Left ventricle myocardium inferior (tissue), 1 donor: ENCODE data around the gene ENDOU. TPM values are rescaled to one million over a fixed set of nuclear protein-coding genes. Genes with fewer than 3 reads are reported as not detected.

ENCODE experiments used
- DNase-seq: peaks from one replicate; pipeline ENCODE4 v3.0.0-alpha.2; 2020
- H3K27ac ChIP-seq: fragments of 200-600 bp; replicated peaks from 2 replicates; pipeline ENCODE4 v1.8.0; 2021
- H3K27me3 ChIP-seq: fragments of 200-600 bp; 2 replicates; pipeline ENCODE4 v1.8.0; 2021; ENCODE audit warnings: low read depth
- H3K36me3 ChIP-seq: fragments of 200-600 bp; 2 replicates; pipeline ENCODE4 v1.8.0; 2021
- H3K4me1 ChIP-seq: fragments of 200-600 bp; 2 replicates; pipeline ENCODE4 v1.8.0; 2021
- H3K4me3 ChIP-seq: fragments of 200-600 bp; 2 replicates; pipeline ENCODE4 v1.8.0; 2021; ENCODE audit warnings: mild to moderate bottlenecking, moderate library complexity
- H3K9me3 ChIP-seq: fragments of 200-600 bp; replicated peaks from 2 replicates; pipeline ENCODE4 v1.8.0; 2021
- intact Hi-C: fragments of 100-400 bp; cut with micrococcal nuclease; formaldehyde crosslinking; loops from one replicate; pipeline ENCODE4 v1.11.0; 2022
- total RNA-seq: library from RNA; stranded (reverse); fragmentation: NEBNext Ultra II Directional; extraction: Animal tissue kit (Norgen Biotek cat#: 25700); gene quantifications from one replicate; pipeline ENCODE4 v1.2.1, GENCODE V29; 2021
- TF ChIP-seq, protein P1 (sequence below): fragments of 200-600 bp; IDR thresholded peaks from 2 replicates; pipeline ENCODE4 v1.8.0; 2021; ENCODE audit warnings: antibody characterized with exemption, mild to moderate bottlenecking, borderline replicate concordance
- donor health status: DM: no; HTN: yes; CAD: no; lungs with severe emphysema.

ENDOU gene
- total RNA-seq, 1 donor from 2014 or later, result 0.49 TPM

DNA sequence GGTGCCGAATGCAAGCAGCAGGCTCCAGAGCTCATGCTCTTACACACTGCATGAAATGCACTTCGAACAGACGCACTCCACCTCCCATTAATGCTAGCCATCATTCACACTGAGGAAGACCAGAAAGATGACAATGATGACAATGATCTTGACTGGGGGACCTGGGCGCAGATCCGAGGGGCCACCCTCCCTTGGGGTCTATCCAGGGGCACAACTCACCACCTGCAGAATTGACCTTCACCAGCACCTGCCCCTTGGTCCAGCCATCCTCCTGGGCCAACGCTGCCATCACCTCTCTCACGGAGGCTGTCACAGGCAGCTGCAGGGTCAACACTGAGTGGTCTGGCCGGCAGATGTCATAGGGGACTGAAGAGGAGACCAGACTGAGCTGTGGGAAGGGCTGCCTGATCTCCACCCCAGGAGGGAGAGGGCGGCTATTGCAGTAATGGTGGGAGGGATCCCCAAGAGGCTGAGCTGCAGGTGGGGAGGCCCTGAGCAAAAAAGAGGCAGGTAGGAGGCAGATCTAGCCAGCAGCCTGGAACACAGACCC lies 18.1 kb upstream of the ENDOU start:
- DNase-seq, result no peak
- H3K4me3 ChIP-seq, result no peak overlapping the region
- intact Hi-C loops, result no loop called here
- peaks cover 59% of the 10 kb centered on the region for H3K4me1 ChIP-seq
- H3K27me3 ChIP-seq, result no peaks in the 10 kb centered on the region
- H3K36me3 ChIP-seq, result peaks cover 23% of the 10 kb centered on the region
- H3K27ac ChIP-seq, result no peak overlapping the region
- TF ChIP-seq, protein P1, sequence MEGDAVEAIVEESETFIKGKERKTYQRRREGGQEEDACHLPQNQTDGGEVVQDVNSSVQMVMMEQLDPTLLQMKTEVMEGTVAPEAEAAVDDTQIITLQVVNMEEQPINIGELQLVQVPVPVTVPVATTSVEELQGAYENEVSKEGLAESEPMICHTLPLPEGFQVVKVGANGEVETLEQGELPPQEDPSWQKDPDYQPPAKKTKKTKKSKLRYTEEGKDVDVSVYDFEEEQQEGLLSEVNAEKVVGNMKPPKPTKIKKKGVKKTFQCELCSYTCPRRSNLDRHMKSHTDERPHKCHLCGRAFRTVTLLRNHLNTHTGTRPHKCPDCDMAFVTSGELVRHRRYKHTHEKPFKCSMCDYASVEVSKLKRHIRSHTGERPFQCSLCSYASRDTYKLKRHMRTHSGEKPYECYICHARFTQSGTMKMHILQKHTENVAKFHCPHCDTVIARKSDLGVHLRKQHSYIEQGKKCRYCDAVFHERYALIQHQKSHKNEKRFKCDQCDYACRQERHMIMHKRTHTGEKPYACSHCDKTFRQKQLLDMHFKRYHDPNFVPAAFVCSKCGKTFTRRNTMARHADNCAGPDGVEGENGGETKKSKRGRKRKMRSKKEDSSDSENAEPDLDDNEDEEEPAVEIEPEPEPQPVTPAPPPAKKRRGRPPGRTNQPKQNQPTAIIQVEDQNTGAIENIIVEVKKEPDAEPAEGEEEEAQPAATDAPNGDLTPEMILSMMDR, result no peak
- no peaks in the 10 kb centered on the region for H3K9me3 ChIP-seq

DNA sequence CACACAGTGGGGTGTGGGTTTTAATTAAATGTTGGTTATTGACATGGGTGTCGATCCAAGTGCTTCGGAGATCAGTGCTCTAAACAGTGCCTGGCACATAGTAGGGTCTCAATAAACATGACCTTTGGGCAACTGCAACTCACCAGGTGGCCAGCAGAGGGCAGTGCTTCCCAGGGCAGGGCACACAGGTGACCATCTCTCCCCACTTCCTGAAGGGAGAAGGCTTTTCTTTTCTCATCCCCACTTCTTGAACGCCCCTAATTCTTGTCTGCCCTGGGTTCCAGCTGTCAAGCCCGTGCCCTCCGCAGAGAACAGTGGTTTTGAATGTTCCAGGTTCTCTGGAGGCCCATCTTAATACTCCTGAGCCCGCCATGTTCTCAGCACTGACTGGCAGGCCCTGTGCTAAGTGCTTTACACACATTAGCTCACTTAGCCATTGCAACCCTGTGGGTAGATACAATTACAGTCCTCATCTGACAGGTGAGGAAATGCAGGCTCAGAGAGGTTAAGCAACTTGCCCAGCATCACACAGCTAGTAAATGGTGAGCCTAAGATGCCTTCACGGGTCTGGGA lies 17.0 kb upstream of the ENDOU start:
- H3K27ac ChIP-seq, result no peak overlapping the region
- no peaks in the 10 kb centered on the region for H3K9me3 ChIP-seq
- H3K4me1 ChIP-seq, result peaks cover 69% of the 10 kb centered on the region
- peak; percentile 51 for DNase-seq
- no peak overlapping the region for H3K4me3 ChIP-seq
- TF ChIP-seq, protein P1, result peak; percentile 89
- intact Hi-C loops, result no loop called here
- H3K36me3 ChIP-seq, result peaks cover 13% of the 10 kb centered on the region
- no peaks in the 10 kb centered on the region for H3K27me3 ChIP-seq

- H3K4me3 ChIP-seq, result no peak overlapping the region
- peaks cover 80% of the 10 kb centered on the region for H3K4me1 ChIP-seq
- no peaks in the 10 kb centered on the region for H3K9me3 ChIP-seq
- intact Hi-C loops, result no loop called here
- peak overlapping the region; percentile 92 for H3K27ac ChIP-seq
- H3K36me3 ChIP-seq, result peaks cover 7% of the 10 kb centered on the region
- TF ChIP-seq, protein P1, result no peak
- H3K27me3 ChIP-seq, result no peaks in the 10 kb centered on the region
- peak; percentile 88 for DNase-seq
Observed at GRCh38 chr12:47741340-47741703, 16.0 kb upstream of the ENDOU start.

DNA sequence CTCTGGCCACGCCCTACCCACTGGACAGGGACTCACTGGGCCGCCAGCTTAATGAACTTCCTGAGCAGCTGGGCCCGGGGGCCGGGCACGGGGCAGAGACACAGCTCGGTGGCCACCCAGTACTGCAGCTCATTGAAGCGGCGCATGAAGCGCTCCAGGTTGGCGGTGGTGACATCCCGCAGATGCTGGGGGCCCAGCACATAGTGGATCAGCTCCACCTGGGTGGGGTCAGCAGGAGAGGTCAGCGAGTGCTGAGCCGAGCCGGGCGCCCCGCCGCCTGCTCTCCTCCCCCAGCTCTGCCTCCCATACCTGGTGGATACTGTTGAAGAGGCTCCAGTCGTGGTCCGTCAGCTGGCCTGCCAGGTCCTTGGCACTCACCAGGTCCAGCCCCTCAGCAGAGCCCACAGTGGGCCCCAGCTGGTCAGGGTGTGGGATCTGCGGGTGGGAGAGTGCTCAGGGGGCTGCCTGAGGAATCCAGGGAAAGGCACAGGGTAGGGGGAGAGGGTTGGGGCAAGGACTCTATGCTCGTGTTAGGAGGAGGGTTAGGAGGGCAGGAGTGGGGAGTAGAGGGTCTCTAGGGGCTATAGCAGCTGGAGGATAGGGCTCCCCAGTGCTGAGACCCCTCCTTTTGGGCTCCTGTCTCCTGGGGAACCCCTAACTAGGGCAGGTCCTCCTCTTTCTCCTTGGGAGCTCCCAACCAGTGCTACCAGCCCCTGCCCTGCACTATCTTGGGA lies 15.5 kb upstream of the ENDOU start:
- H3K4me3 ChIP-seq, result peak overlapping the region; percentile 13
- peaks cover 81% of the 10 kb centered on the region for H3K4me1 ChIP-seq
- intact Hi-C loops, result no loop called here

GRCh38 chr12:47739979-47740378 lies 14.7 kb upstream of the ENDOU start:
- H3K27me3 ChIP-seq, result no peaks in the 10 kb centered on the region
- H3K36me3 ChIP-seq, result no peaks in the 10 kb centered on the region
- TF ChIP-seq, protein P1, result no peak
- H3K4me3 ChIP-seq, result peak overlapping the region; percentile 13
- intact Hi-C loops, result no loop called here
- H3K9me3 ChIP-seq, result no peaks in the 10 kb centered on the region
- peaks cover 81% of the 10 kb centered on the region for H3K4me1 ChIP-seq
- peak overlapping the region; percentile 92 for H3K27ac ChIP-seq
- peak; percentile 62 for DNase-seq

More for the DNA sequence above, 15.5 kb upstream of the ENDOU start:
- no peak for DNase-seq
- Histone ChIP-seq H3K36me3 (peaks cover 2% of the 10 kb centered on the region), H3K9me3 (no peaks in the 10 kb centered on the region), H3K27ac (peak overlapping the region; percentile 92), H3K27me3 (no peaks in the 10 kb centered on the region)
- TF ChIP-seq, protein P1, result no peak
